ENCODE results near the gene GSG1L2.
"Not testable (repeated sequence)": the region's sequence is repeated elsewhere in the genome, so short reads cannot be mapped to it uniquely, and the experiment has no call there.

The GSG1L2 gene

DNA sequence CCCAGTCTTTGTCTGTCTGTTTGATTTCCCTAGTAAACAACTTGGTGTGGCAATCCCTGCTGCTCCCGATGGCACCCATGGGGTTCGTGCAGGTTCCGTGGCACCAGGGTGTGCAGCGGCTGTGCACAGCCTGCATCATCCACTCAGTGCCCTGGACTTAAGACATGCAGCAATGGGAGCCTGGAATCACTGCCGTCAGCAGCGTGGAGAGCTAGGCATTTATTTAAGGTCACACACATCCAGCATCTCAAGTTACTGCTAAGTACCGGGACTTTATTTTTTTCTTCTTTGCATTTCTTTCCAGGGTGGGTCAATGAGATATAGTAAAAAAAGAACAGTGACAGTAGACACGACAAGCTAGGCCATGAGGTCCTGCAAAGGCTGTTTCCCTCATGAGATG is 33.3 kb downstream of the GSG1L2 start:
- no peak for DNase-seq (ENCODE audit: low spot score)

DNA sequence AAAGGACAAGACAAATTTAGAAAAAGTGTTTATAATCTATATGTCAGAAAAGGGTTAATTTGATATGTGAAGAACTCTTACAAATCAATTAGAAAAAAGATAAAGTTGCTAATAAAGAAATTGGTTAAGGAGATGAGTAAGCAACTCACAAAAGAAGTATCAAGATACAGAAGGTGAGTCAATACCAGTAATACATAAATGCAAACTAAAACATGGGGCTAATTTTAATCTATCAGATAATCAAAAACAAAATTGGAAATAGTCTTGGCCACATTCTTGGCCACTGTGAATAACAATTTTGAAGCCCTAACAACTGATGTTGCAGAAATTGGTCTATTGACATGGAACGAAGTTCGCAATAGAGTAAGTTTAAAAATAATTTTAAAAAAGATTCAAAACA is 37.3 kb downstream of the GSG1L2 start:
- DNase-seq (ENCODE audit: low spot score), result no peak

DNA sequence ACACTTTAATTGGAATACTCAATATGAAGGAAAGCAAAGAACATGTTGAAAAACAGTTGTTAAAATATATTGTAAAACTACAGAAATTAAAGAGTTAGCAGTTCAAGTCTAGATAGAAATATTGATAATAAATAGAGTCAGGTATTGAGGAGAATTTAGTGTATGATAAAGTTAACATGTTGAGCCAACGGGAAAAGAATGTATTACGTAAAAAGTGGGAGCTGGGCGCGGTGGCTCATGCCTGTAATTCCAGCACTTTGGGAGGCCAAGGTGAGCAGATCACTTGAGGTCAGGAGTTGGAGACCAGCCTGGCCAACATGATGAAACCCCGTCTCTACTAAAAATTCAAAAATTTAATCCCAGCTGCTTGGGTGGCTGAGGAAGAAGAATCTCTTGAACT is 38.4 kb downstream of the GSG1L2 start:
- DNase-seq (ENCODE audit: low spot score), result not testable (repeated sequence)

DNA sequence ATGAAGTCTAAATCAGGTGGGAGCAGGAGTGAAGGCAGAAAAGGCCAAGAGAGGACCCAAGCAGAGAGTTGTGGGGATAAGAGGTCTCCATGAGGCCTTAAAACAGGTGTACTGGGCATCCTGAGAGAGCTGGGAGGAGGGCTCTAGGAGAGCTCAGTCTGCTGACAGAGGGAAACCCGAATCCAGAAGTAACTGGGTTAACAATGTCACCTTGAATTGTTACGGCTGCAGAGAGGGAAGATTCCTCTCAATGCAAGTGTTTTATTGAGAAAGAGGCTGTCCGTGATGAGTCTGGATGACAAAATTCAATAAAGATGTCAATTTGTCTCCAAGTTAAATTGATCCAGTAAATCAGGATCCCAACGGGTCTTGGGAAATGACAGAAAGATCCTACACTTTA is 38.8 kb downstream of the GSG1L2 start:
- no peak for DNase-seq (ENCODE audit: low spot score)

DNA sequence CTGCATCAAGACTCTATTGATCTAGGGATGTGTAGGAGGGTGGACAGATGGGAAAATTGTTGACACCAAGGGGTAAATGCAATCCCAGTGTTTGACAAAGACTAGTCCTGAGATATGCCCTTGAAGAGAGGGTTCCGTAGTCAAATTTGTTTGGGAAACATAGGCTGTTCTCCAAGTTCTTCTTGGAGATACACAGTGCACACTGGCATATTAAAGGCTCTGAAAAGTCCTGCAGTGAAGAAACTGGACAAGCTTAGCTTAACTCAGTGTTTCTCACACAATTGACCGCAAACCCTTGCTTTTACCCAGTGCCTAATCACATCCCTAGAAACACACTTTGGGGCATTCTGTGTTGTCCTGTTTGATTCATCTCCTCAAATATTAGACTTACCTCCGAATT is 41.3 kb downstream of the GSG1L2 start:
- DNase-seq (ENCODE audit: low spot score), result no peak

DNA sequence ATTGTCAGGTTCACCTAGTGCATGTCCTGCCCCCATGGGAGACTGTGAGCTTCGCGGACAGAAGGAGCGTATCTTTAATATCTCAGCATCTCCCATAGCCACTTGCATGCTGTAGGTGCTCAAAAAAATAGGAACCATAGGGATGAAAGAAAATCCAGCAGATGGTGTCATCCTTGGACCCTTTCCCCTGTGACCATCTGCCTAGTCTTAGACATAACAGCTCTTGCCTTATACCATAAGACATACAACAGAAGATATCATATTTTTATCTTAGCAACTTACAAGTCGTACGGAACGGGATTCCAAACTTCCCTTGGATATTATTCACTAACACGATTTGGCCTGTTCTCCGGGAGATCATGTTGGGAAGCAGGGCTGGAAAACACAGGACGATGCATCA is 45.0 kb downstream of the GSG1L2 start:
- DNase-seq (ENCODE audit: low spot score), result no peak

DNA sequence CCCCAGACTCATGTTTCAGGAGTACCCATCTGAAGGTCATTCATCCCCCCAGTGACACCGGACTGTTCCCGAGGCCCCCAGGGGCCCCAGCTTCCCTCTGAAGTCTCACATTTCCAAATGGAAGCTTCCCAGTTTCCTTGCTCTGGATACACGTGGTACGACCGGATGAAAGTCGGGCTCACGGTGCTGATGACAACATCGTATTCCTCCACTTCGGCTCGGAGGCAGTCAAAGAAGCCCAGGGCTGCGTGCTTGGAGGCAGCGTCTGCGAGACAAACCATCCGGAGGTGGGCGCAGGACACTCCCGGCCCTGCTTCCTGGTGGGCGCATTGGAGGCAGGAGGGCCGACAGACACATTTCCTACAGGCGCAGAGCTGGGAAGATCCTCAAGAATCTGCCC is 49.2 kb downstream of the GSG1L2 start:
- no peak for DNase-seq (ENCODE audit: low spot score)

DNA sequence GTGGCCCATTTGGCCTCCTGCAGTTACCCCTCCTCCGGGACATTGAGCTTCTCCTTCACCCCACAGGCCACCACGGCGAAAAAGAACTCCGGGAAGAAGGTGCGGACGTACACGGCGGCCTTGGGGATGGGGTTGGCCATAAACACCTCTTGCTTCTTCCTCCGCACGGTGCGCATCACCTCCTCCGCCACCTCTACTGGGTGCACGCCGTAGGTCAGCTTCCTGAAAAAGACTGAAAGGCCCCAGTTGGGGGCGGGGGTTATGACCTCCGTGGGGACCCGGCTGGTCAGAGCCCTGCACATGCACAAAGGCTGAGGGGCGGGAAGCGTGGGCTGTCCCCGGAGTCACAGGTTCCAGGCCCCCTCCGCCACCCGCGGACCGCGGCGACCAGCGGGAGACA is 50.4 kb downstream of the GSG1L2 start:
- no peak for DNase-seq (ENCODE audit: low spot score)

DNA sequence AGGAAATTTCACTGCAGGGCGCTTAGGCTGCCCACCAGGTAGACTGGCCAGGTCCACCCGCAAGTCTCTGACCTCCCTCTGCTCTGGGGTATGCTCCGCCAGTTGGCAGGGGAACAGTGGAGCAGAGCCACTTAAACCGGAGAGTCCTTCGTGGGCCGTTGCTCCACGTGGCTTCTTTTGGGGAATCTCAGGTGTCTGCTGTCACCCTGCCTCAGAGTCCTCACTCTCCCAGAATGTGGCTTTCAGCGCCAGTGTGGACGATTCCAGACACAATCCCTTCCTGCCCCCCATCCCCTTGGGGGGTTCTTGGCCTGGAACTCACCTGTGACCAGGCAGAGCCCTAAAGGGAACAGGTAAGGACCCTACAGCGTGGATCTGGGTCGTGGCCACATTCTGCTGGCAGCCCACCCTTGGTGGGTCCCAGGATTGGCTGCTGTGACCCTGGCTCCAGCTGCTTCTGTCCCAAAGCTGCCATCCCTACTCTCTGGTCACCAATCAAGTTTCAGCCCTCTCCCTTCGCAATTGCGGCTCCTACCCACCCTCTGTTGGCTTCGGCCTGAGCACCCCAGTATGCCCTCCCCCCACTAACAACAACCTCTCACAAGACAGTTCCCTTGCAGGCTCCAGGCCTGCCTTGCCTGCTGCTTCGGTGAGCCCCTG is 52.7 kb downstream of the GSG1L2 start:
- no peak for DNase-seq (ENCODE audit: low spot score)

DNA sequence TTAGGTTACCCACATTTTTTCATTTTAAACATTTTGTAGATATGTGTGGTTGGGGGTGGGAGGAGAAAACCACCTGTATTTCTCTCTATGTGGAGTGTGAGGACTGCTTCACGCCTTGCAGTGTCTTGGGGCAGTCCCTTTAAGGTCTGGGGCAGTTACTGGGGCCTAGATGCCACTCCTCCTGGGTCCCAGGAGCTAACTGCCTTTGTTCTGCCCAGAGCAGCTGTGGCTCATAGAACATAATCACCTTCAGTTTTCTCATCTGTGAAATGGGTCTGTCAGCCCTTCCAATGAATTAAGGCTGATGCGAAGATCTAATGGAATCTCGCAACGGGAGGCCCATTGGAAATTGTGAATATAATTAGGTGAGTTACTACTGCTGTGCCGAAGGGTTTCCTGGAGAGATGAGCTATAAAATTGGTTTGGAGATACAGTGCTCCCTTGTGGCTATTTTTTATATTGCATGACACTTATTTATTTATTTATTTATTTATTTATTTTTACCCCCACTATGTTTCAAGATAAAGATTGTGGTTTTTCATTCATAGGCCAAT is 53.4 kb downstream of the GSG1L2 start:
- peak; percentile 56 for DNase-seq (ENCODE audit: low spot score)

DNA sequence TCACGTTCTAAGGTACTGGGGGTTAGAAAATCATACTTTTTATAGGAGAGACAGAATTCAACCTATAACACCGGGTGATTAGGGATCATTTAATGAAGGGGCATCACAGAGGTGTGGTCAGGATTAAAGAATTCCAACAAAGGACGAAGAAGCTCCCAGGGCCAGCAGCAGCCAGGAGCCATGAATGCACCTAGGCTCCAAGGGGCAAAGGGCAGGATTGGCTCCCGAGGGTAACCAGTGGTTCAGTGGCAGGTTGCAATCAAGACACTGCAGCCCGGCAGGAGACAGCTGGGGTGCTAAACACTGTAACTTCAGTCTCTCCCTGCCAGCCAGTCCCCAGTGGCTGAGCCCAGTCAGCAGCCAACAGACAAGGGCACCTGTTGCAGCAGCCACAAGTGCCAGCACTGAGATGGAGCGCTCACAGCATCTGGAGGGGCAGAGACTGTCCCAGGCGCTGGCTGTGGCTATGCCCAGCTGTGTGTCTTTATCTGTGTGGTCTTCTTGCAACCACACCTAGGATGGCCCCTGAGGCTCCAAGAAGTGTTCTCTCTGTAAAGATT is 54.4 kb downstream of the GSG1L2 start:
- no peak for DNase-seq (ENCODE audit: low spot score)

DNA sequence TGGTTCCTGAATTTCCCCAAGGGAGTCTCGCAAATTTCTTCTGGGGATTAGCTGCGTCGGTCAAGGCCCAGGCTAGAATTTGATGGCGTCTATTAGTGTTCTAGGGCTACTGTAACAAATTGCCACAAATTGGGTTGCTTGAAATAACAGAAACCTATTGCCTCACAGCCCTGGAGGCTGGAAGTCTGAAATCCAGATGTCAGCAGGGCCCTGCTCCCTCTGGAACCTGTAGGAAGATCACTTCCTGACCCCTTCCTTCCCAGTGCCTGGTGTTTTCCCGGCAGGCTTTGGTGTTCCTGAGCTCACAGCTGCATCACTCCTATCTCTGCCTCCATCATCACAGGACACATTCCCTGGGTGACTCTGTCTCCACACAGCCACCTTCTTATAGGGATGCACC is 54.9 kb downstream of the GSG1L2 start:
- no peak for DNase-seq (ENCODE audit: low spot score)

DNA sequence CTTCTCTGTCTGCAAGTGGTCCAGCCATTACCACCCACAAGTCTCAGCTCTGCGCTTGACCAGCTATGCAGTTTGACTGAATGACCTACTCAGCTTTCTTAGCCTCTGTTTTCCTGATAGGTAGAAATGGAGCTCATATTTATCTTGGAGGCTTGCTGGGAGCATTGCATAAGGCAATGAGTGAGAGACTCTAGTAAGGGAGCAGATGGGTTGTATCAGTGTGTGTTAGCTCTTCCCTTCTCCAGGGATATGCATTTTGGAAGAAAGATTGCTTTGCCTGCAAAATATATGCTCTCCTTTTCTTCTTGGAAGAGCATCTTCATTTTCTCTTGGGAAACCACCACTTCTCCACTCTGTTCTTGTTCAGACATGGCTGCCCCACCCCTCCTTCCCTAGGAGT is 56.6 kb downstream of the GSG1L2 start:
- no peak for DNase-seq (ENCODE audit: low spot score)

DNA sequence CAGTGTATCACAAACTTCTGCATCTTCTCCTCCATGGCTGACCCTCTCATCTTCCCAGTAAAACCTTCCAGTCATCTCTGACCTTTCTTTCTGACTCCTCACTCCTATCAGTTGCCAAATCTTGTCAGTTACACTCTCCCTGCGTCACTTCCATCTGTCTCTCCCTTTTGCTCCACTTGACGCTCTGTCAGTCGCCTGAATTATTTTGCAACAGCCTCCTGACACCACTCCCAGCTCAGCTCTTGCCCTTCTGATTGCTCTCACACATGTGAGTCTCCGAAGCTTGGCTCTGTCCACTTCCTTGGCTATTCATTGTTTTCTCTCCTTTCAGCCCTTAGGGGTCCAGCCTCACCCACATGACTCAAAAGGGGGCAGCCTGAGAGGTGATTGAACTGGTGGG is 58.2 kb downstream of the GSG1L2 start:
- no peak for DNase-seq (ENCODE audit: low spot score)

DNA sequence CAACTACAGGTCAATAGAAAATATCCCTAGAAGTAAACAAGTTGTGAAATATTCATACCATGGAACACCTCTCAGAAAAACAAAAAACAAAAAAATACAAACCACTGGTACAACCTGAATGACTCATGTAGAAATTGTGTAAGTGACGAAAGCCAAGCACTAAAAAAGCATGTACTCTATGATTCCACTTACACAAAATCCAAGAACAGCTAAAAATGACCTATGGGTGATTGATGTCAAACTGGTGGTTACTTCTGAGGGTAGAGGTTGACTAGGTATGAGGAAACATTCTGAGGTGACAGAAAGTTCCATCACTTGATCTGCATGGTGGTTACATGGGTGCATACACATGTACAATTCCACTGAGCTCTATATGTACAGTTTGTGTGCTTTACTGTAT is 61.6 kb downstream of the GSG1L2 start:
- DNase-seq (ENCODE audit: low spot score), result no peak

DNA sequence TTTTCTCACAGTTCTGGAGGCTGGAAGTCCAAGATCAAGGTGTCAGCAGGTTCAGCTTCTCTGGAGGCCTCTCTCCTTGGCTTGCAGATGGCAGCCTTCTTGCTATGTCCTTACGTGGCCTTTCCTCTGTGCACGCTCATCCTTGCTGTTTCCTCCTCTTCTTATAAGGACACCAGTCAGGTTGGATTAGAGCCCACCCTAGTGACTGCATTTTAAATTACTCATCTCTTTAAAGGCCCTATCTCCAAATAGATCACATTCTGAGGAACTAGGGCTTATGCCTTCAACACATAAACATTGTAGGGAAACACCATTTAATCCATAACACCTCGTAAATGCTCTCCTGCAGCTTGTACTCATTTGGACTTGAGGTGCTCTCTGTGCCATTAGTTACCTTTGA is 66.8 kb downstream of the GSG1L2 start:
- DNase-seq (ENCODE audit: low spot score), result no peak

All from iPS-NIHi11 (cell line).